T-cell (primary cell): ENCODE results near the gene SIGLEC15. TPM values are rescaled to one million over a fixed set of nuclear protein-coding genes. Genes with fewer than 3 reads are reported as not detected.
"Not testable (repeated sequence)": the region's sequence is repeated elsewhere in the genome, so short reads cannot be mapped to it uniquely, and the experiment has no call there.

Source experiments
- ATAC-seq, 4 experiments: fragments of 200-7000 bp in 3 of 4; fragments of 150-1000 bp in 1 of 4; cut with Tn5 transposase; replicated peaks in 1 of 4; 1 replicate in 3 of 4; 2 replicates in 1 of 4; pipeline ENCODE4 v1.10.0; 2021; ENCODE audit warnings: moderate library complexity in 3 of 4, mild to moderate bottlenecking in 2 of 4, moderate number of reproducible peaks in 1 of 4
- CTCF ChIA-PET, 2 donors: fragments of 300-600 bp; sonication (Branson Sonifier 250); formaldehyde crosslinking; loops; one replicate each; lab custom pipeline; 2022; ENCODE audit warnings: antibody characterized with exemption in 2 of 2; lab: Charles Lee
- POLR2A ChIA-PET, 2 donors: fragments of 300-600 bp; sonication (Branson Sonifier 250); formaldehyde crosslinking; loops; one replicate each; lab custom pipeline; 2022; ENCODE audit warnings: antibody characterized with exemption in 2 of 2; lab: Charles Lee
- DNase-seq, 35 experiments: peaks; one replicate each; pipeline versions ENCODE4 v3.0.0 to v3.0.0-alpha.2; 2013 to 2023
- H3K27ac ChIP-seq: one replicate; pipeline ENCODE4 v1.5.1; 2013; ENCODE audit warnings: low read length
- H3K27me3 ChIP-seq, 2 experiments: replicated peaks in 1 of 2; 1 replicate in 1 of 2; 2 replicates in 1 of 2; pipeline versions ENCODE4 v1.6.1 to v1.7.0; 2013; ENCODE audit warnings: low read length in 1 of 2, mixed read lengths in 1 of 2; ENCODE audit not compliant: control insufficient read depth in 2 of 2, insufficient read depth in 2 of 2; ENCODE audit errors: extremely low read depth in 1 of 2
- H3K36me3 ChIP-seq, 2 donors: 1 replicate in 1 of 2; 2 replicates in 1 of 2; pipeline versions ENCODE4 v1.6.1 to v1.7.0; 2013; ENCODE audit warnings: low read length in 1 of 2; ENCODE audit not compliant: control insufficient read depth in 2 of 2, insufficient read depth in 1 of 2; ENCODE audit errors: extremely low read depth in 1 of 2
- H3K4me1 ChIP-seq, 2 experiments: 1 replicate in 1 of 2; 2 replicates in 1 of 2; pipeline versions ENCODE4 v1.6.1 to v1.7.0; 2013; ENCODE audit warnings: low read length in 2 of 2, mixed read lengths in 1 of 2; ENCODE audit not compliant: insufficient read depth in 2 of 2, control insufficient read depth in 1 of 2; ENCODE audit errors: extremely low read depth in 1 of 2
- H3K4me3 ChIP-seq, 2 donors: 1 replicate in 1 of 2; 2 replicates in 1 of 2; pipeline versions ENCODE4 v1.5.1 to v1.7.0; 2013; ENCODE audit warnings: mild to moderate bottlenecking in 2 of 2, low read length in 1 of 2, moderate library complexity in 1 of 2; ENCODE audit not compliant: control insufficient read depth in 1 of 2; ENCODE audit errors: extremely low read depth in 1 of 2
- H3K9me3 ChIP-seq: 2 replicates; pipeline ENCODE4 v1.7.0; 2013
- H3K27ac Mint-ChIP-seq, 2 donors: one replicate each; pipeline ENCODE4 v1.8.0; 2020 to 2021; ENCODE audit warnings: mild to moderate bottlenecking in 2 of 2, mixed read lengths in 2 of 2
- H3K27me3 Mint-ChIP-seq, 2 donors: one replicate each; pipeline ENCODE4 v1.8.0; 2021 to 2022; ENCODE audit warnings: mixed read lengths in 2 of 2
- H3K36me3 Mint-ChIP-seq: one replicate; pipeline ENCODE4 v1.8.0; 2021; ENCODE audit warnings: mixed read lengths
- H3K4me1 Mint-ChIP-seq, 3 donors: one replicate each; pipeline ENCODE4 v1.8.0; 2020 to 2022; ENCODE audit warnings: mixed read lengths in 3 of 3, mild to moderate bottlenecking in 1 of 3
- H3K4me3 Mint-ChIP-seq, 3 donors: one replicate each; pipeline ENCODE4 v1.8.0; 2020 to 2022; ENCODE audit warnings: mild to moderate bottlenecking in 3 of 3, mixed read lengths in 3 of 3, moderate library complexity in 3 of 3
- H3K9me3 Mint-ChIP-seq, 3 donors: one replicate each; pipeline ENCODE4 v1.8.0; 2020 to 2022; ENCODE audit warnings: mixed read lengths in 3 of 3
- WGBS: methylation state at CpG from one replicate; pipeline ENCODE4 v1.1.5; 2013; ENCODE audit warnings: missing lambda C conversion rate; ENCODE audit not compliant: insufficient coverage; 5-methylcytosine and 5-hydroxymethylcytosine counted together
- total RNA-seq, 35 experiments: library from RNA in 6 of 35; stranded (reverse) in 6 of 35; fragments of 120-200 nt in 1 of 35; gene quantifications; one replicate each; pipeline versions ENCODE4 v1.2.1 to v1.2.4 and lab custom pipeline; 2013 to 2026

Gene SIGLEC15
- total RNA-seq, 5 donors from 2014 or later (not counting 1 experiment from before 2014, with no cell fraction given): 0.33 TPM; not detected in 4

- peaks cover 2 to 10% (median 5%) of the 10 kb centered on the region in 3 donors for H3K9me3 Mint-ChIP-seq
- no peak for ATAC-seq
- no peaks in the 10 kb centered on the region for H3K36me3 ChIP-seq
- CTCF ChIA-PET: no interaction called here
- no peaks in the 10 kb centered on the region for H3K9me3 ChIP-seq
- POLR2A ChIA-PET: no interaction called here
- DNase-seq: no peak
- H3K4me1 ChIP-seq: no peaks in the 10 kb centered on the region
- no peaks in the 10 kb centered on the region for H3K4me1 Mint-ChIP-seq
- H3K36me3 Mint-ChIP-seq: no peaks in the 10 kb centered on the region
- no peak overlapping the region for H3K4me3 ChIP-seq
- WGBS: no CpG with 5 or more reads among the region's 4 CpGs
- no peak overlapping the region for H3K27ac Mint-ChIP-seq
- H3K4me3 Mint-ChIP-seq: no peak overlapping the region
- H3K27me3 Mint-ChIP-seq: peaks cover 0 to 2% of the 10 kb centered on the region in 2 donors
- H3K27ac ChIP-seq: no peak overlapping the region
- no peaks in the 10 kb centered on the region for H3K27me3 ChIP-seq
These were observed 32.1 kb upstream of the SIGLEC15 start for GRCh38 chr18:45793264-45793965.

- Mint-ChIP-seq H3K27ac (no peak overlapping the region), H3K4me1 (no peaks in the 10 kb centered on the region), H3K9me3 (peaks cover 4 to 18% (median 5%) of the 10 kb centered on the region in 3 donors), H3K4me3 (no peak overlapping the region), H3K27me3 (peaks cover 9 to 13% of the 10 kb centered on the region in 2 donors), H3K36me3 (peaks cover 16% of the 10 kb centered on the region)
- Histone ChIP-seq H3K4me1 (no peaks in the 10 kb centered on the region), H3K4me3 (no peak overlapping the region), H3K27ac (no peak overlapping the region), H3K27me3 (peaks cover 0 to 7% of the 10 kb centered on the region in 2 experiments), H3K9me3 (no peaks in the 10 kb centered on the region), H3K36me3 (no peaks in the 10 kb centered on the region)
- POLR2A ChIA-PET: interaction anchor here in 1 of 2 donors (0.6 kb wide), 1 partner anchor 47 kb away, joined by 3 read pairs; no protein-coding TSS in a partner anchor
- no CpG with 5 or more reads among the region's 1 CpG for WGBS
- CTCF ChIA-PET: no interaction called here
- DNase-seq (no peak), ATAC-seq (no peak)
These were observed 24.0 kb upstream of the SIGLEC15 start for GRCh38 chr18:45801416-45802004.

- no peak overlapping the region for H3K27ac Mint-ChIP-seq
- H3K4me1 Mint-ChIP-seq: no peaks in the 10 kb centered on the region
- no peaks in the 10 kb centered on the region for H3K36me3 ChIP-seq
- peaks cover 4 to 20% (median 5%) of the 10 kb centered on the region in 3 donors for H3K9me3 Mint-ChIP-seq
- H3K9me3 ChIP-seq: no peaks in the 10 kb centered on the region
- POLR2A ChIA-PET: no interaction called here
- H3K4me3 ChIP-seq: no peak overlapping the region
- no peak for ATAC-seq
- no peaks in the 10 kb centered on the region for H3K4me1 ChIP-seq
- no peak for DNase-seq
- no peak overlapping the region for H3K4me3 Mint-ChIP-seq
- H3K36me3 Mint-ChIP-seq: peaks cover 16% of the 10 kb centered on the region
- peaks cover 0 to 7% of the 10 kb centered on the region in 2 experiments for H3K27me3 ChIP-seq
- no peak overlapping the region for H3K27ac ChIP-seq
- WGBS: no CpG with 5 or more reads among the region's 2 CpGs
- CTCF ChIA-PET: interaction anchor here in 1 of 2 donors (0.6 kb wide), 1 partner anchor 26 kb away, joined by 3 read pairs; no protein-coding TSS in a partner anchor
- H3K27me3 Mint-ChIP-seq: peaks cover 9 to 11% of the 10 kb centered on the region in 2 donors
These were observed 22.5 kb upstream of the SIGLEC15 start for GRCh38 chr18:45802814-45803492.

- peaks cover 9 to 10% of the 10 kb centered on the region in 2 donors for H3K27me3 Mint-ChIP-seq
- CTCF ChIA-PET: no interaction called here
- H3K27ac Mint-ChIP-seq: no peak overlapping the region
- no peaks in the 10 kb centered on the region for H3K9me3 ChIP-seq
- POLR2A ChIA-PET: no interaction called here
- H3K4me3 Mint-ChIP-seq: no peak overlapping the region
- H3K4me1 ChIP-seq: no peaks in the 10 kb centered on the region
- H3K4me1 Mint-ChIP-seq: peaks cover 10 to 13% (median 12%) of the 10 kb centered on the region in 3 donors
- no peak overlapping the region for H3K4me3 ChIP-seq
- H3K27me3 ChIP-seq: peaks cover 0 to 4% of the 10 kb centered on the region in 2 experiments
- H3K36me3 Mint-ChIP-seq: peaks cover 28% of the 10 kb centered on the region
- ATAC-seq: no peak
- no peak overlapping the region for H3K27ac ChIP-seq
- DNase-seq: no peak
- no peaks in the 10 kb centered on the region for H3K36me3 ChIP-seq
- H3K9me3 Mint-ChIP-seq: peaks cover 8 to 32% (median 9%) of the 10 kb centered on the region in 3 donors
These were observed 19.9 kb upstream of the SIGLEC15 start for GRCh38 chr18:45805551-45805950.

- DNase-seq (no peak), ATAC-seq (no peak)
- H3K4me1 ChIP-seq: no peaks in the 10 kb centered on the region
- Mint-ChIP-seq H3K9me3 (peaks cover 8 to 32% (median 9%) of the 10 kb centered on the region in 3 donors), H3K4me1 (peaks cover 10 to 13% (median 12%) of the 10 kb centered on the region in 3 donors), H3K27me3 (peaks cover 8 to 9% of the 10 kb centered on the region in 2 donors), H3K36me3 (peaks cover 27% of the 10 kb centered on the region), H3K27ac (no peak overlapping the region), H3K4me3 (no peak overlapping the region)
- H3K36me3 ChIP-seq: no peaks in the 10 kb centered on the region
- 67% methylated on average over 1 of the region's 2 CpGs for WGBS
- ChIA-PET CTCF (no interaction called here), POLR2A (no interaction called here)
- H3K27ac ChIP-seq: no peak overlapping the region
- peaks cover 0 to 4% of the 10 kb centered on the region in 2 experiments for H3K27me3 ChIP-seq
- H3K9me3 ChIP-seq: no peaks in the 10 kb centered on the region
- H3K4me3 ChIP-seq: no peak overlapping the region
These were observed 19.2 kb upstream of the SIGLEC15 start for GRCh38 chr18:45806226-45806625.

GRCh38 chr18:45807144-45807543 lies 18.3 kb upstream of the SIGLEC15 start:
- ATAC-seq, H3K27me3 Mint-ChIP-seq, CTCF ChIA-PET, H3K27me3 ChIP-seq, H3K9me3 ChIP-seq, H3K27ac ChIP-seq, H3K4me1 ChIP-seq, H3K27ac Mint-ChIP-seq, POLR2A ChIA-PET, H3K4me3 ChIP-seq, H3K36me3 ChIP-seq, H3K4me3 Mint-ChIP-seq: not testable (repeated sequence)
- DNase-seq: peak in 14 of 35 experiments; percentile 7 to 28 (median 20)
- Mint-ChIP-seq H3K4me1 (peaks cover 10 to 13% (median 12%) of the 10 kb centered on the region in 3 donors), H3K9me3 (peaks cover 8 to 32% (median 9%) of the 10 kb centered on the region in 3 donors), H3K36me3 (peaks cover 25% of the 10 kb centered on the region)
- 0% methylated on average over 1 of the region's 2 CpGs for WGBS
